Measurements from ENCODE around the gene SDC4.

SDC4 gene

DNA sequence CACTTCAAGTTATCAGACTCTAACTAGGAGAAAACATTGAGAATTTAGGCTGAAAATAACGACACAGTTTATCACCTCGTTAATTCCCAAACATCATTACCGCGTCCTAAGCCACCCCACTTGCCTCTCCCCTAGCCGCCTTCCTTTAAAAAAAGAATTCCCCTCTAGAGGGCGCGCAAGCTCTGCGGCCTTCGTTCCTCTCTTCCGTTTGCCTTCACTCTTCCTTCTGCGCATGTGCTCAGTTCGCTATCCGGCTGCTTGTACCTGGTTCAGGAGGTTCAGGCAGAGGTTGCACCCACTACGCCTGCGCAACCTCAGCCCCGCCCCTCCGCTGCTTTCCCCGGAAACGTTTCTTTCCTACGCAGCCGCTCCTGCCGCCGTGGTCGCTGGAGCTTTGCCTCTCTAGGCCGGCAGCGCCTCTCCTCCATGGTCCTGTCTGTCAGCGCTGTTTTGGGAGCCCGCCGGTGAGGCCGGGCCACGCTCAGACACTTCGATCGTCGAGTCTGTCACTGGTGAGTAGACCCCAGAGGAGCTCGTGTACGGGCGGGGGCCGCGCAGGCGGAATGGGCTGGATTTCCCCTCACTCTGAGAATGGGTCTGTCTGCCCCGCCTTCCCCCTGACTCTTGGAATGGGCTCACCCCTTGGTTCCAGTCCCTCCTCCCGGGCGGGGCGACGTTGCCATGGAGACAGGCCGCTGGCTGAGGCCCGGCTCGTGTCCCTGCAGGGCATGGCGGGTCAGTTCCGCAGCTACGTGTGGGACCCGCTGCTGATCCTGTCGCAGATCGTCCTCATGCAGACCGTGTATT lies 14.8 kb upstream of the SDC4 start, which contains the start of gene SYS1:
Gene SYS1 (plus strand): TSS at position 353 of the 807 bp plus-strand sequence. CDS start 376 bp downstream, at position 729.
- H3K27me3 Mint-ChIP-seq (ENCODE audit: low read depth, poor library complexity): no peaks in the 10 kb centered on the region
- H3K27ac Mint-ChIP-seq: peak within 1 kb of the TSS; percentile 100
- DNase-seq: peak; percentile 100
- peaks cover 13% of the 10 kb centered on the region for H3K36me3 Mint-ChIP-seq (ENCODE audit: low read depth)
- TF ChIP-seq, protein P1, sequence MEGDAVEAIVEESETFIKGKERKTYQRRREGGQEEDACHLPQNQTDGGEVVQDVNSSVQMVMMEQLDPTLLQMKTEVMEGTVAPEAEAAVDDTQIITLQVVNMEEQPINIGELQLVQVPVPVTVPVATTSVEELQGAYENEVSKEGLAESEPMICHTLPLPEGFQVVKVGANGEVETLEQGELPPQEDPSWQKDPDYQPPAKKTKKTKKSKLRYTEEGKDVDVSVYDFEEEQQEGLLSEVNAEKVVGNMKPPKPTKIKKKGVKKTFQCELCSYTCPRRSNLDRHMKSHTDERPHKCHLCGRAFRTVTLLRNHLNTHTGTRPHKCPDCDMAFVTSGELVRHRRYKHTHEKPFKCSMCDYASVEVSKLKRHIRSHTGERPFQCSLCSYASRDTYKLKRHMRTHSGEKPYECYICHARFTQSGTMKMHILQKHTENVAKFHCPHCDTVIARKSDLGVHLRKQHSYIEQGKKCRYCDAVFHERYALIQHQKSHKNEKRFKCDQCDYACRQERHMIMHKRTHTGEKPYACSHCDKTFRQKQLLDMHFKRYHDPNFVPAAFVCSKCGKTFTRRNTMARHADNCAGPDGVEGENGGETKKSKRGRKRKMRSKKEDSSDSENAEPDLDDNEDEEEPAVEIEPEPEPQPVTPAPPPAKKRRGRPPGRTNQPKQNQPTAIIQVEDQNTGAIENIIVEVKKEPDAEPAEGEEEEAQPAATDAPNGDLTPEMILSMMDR (IDR thresholded peaks at IDR 0.05): peak; percentile 83
- H3K4me3 Mint-ChIP-seq: peak within 1 kb of the TSS; percentile 98
- no peaks in the 10 kb centered on the region for H3K9me3 Mint-ChIP-seq
- H3K4me1 Mint-ChIP-seq: peaks cover 47% of the 10 kb centered on the region

DNA sequence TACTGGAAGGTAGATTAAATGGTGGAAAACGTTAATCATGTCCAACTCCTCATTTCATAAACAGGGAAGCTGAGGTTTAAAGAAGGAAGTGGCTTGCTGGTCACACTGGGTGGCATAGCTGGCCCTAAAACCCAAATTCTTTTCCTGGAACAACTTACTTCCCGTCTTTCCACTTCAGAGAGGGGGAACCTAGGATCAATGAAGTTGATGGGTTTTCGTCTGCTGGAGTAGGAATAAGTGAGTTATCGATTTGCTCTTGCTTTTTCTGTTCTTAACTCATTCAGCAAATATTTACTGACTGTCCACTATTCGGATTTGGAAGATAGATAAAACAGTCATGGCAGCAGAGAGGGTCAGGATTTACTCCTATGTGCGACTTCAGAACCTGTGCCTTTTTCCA lies 13.6 kb upstream of the SDC4 start:
- DNase-seq: no peak

DNA sequence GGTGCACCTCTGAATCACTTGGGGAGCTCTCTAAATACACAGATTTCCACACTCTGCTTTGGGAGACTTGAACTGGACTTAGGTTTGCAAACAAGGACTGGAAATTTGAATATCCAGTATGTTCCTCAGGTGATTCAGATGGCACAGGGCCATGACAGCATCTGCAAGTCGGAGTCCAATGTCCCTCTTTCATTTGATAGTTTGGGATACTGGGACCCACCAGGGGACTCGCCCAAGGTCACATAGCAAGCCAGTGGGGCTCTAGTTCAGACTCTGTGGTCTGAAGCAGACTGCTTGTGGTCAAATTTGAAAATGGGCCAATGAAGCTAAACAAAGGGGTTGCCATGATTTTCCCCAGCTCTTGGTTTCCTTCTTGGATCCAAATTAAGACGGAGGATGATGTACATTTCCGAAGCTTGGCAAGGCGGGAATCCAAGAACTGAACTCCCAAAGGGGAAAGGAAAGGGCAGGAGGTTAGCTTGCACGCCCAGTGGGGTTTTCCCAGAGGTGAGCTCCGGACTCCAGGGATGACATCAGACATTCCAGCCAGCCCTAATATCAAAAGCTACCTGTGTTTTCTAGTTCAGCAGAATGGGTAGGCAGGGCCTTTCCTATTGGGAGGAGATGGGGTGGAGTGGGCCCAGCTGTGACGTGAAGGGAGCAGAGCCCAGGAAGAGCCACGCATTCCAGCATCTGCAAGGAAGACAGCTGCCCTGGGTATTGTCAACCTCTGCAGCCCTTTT lies 11.4 kb upstream of the SDC4 start:
- peaks cover 35% of the 10 kb centered on the region for H3K4me1 Mint-ChIP-seq

More for the DNA sequence above, 13.6 kb upstream of the SDC4 start:
- H3K27ac Mint-ChIP-seq: no peak overlapping the region
- peaks cover 4% of the 10 kb centered on the region for H3K36me3 Mint-ChIP-seq (ENCODE audit: low read depth)
- no peaks in the 10 kb centered on the region for H3K9me3 Mint-ChIP-seq
- TF ChIP-seq, protein P1 (IDR thresholded peaks at IDR 0.05): no peak
- H3K27me3 Mint-ChIP-seq (ENCODE audit: low read depth, poor library complexity): no peaks in the 10 kb centered on the region
- peaks cover 45% of the 10 kb centered on the region for H3K4me1 Mint-ChIP-seq
- no peak overlapping the region for H3K4me3 Mint-ChIP-seq

DNA sequence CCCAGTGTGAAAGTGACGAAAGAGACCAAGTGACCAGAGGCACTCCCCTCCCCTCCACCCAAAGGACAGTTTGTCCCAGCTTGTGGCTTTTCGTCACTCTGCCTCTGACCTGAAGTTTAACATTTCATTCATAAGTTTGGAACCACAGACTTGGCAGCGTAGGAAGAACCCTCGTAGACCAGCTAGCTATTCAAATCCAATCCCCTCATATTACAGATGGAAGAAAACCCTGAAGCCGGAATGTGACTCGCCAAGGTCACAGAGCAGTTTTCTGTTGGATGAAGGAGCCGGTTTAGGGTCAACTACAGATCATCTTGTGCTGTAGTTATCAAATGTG lies 10.8 kb upstream of the SDC4 start:
- H3K4me1 Mint-ChIP-seq: peaks cover 32% of the 10 kb centered on the region
- no peaks in the 10 kb centered on the region for H3K36me3 Mint-ChIP-seq (ENCODE audit: low read depth)
- H3K27ac Mint-ChIP-seq: peak overlapping the region; percentile 48
- H3K27me3 Mint-ChIP-seq (ENCODE audit: low read depth, poor library complexity): no peaks in the 10 kb centered on the region
- TF ChIP-seq, protein P1 (IDR thresholded peaks at IDR 0.05): no peak
- DNase-seq: no peak
- no peak overlapping the region for H3K4me3 Mint-ChIP-seq
- no peaks in the 10 kb centered on the region for H3K9me3 Mint-ChIP-seq

More for the DNA sequence above, 11.4 kb upstream of the SDC4 start:
- Mint-ChIP-seq H3K27ac (no peak overlapping the region), H3K9me3 (no peaks in the 10 kb centered on the region), H3K27me3 (ENCODE audit: low read depth, poor library complexity) (no peaks in the 10 kb centered on the region), H3K4me3 (no peak overlapping the region), H3K36me3 (ENCODE audit: low read depth) (no peaks in the 10 kb centered on the region)
- TF ChIP-seq, protein P1 (IDR thresholded peaks at IDR 0.05): no peak
- no peak for DNase-seq

DNA sequence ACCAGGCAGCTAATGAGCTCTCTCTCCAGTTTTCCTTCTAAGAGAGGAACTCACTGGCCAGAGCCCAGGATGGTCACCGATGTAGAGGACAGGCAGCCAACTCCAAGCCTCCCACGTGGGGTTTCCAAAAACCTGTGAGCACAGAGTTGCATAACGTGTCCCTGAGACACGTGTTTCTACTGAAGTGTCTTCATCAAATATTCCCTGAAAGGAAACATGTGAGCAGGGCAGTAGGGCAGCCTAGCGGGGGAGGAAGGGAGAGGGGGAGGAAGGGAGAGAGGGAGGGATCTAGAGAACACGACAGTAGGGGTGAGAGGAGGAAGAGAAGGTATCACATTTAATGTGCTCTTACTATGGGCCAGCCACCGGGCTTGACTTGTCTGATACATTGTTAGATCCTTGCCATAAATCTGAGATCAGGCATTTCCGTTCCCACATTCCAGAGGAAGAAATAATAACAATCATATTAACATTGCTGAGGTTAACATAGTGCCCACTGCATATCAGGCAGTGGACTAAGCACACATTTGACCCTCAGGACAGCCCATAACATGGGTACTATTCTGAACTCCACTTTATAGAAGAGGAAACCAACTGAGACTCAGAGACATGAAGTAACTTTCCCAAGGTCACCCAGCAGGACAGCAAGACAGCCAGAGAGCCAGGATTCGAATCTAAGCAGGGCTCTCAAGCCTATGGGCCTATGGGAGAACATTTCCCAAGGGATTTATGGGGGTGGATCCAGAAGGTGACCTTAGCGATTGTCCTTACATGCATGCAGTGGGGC lies 10.3 kb upstream of the SDC4 start:
- Mint-ChIP-seq H3K27me3 (ENCODE audit: low read depth, poor library complexity) (no peaks in the 10 kb centered on the region), H3K36me3 (ENCODE audit: low read depth) (no peaks in the 10 kb centered on the region), H3K9me3 (no peaks in the 10 kb centered on the region), H3K4me3 (no peak overlapping the region), H3K27ac (peak overlapping the region; percentile 91), H3K4me1 (peaks cover 27% of the 10 kb centered on the region)
- no peak for DNase-seq
- TF ChIP-seq, protein P1 (IDR thresholded peaks at IDR 0.05): no peak

Measured in nephron progenitor cell (in vitro differentiated cells).